ENCODE data around the gene FBXL7.

DNA sequence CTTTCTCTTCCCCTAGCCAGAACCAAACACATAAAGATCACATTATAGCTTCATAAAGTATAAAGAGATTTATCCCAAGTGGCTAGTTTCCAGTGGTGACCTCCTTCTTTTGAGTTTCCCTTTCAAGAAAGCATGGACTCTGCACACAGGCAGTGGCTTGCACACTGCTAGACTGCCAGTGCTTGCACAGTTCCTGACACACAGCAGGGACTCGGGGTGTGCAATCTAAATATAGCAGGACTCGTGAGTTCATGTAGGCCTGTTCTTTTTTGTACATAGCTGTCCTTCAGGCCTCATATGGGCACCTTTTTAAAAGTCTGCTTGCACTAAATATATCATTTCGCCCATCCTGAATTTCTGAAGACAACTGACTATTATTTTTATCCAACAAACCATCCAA, 308.6 kb downstream of the FBXL7 start:
- TF ChIP-seq, protein P1, sequence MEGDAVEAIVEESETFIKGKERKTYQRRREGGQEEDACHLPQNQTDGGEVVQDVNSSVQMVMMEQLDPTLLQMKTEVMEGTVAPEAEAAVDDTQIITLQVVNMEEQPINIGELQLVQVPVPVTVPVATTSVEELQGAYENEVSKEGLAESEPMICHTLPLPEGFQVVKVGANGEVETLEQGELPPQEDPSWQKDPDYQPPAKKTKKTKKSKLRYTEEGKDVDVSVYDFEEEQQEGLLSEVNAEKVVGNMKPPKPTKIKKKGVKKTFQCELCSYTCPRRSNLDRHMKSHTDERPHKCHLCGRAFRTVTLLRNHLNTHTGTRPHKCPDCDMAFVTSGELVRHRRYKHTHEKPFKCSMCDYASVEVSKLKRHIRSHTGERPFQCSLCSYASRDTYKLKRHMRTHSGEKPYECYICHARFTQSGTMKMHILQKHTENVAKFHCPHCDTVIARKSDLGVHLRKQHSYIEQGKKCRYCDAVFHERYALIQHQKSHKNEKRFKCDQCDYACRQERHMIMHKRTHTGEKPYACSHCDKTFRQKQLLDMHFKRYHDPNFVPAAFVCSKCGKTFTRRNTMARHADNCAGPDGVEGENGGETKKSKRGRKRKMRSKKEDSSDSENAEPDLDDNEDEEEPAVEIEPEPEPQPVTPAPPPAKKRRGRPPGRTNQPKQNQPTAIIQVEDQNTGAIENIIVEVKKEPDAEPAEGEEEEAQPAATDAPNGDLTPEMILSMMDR (IDR thresholded peaks at IDR 0.05; ENCODE audit: low read length), result no peak
- TF ChIP-seq EZH2 (IDR thresholded peaks at IDR 0.05; ENCODE audit: borderline replicate concordance, low read length), result no peak
